Tibial artery (tissue), 4 donors: ENCODE data around the gene SDHAF2.
A peak's percentile ranks its signal among the peaks of the same experiment; 100 is the strongest.

ENCODE experiments used
- DNase-seq, 2 donors: peaks; one replicate each; pipeline ENCODE4 v3.0.0-alpha.2; 2019
- H3K27ac ChIP-seq, 2 donors: fragments of 200-600 bp; sonication (generic) in 1 of 2; 1 replicate in 1 of 2; 2 replicates in 1 of 2; pipeline ENCODE4 v1.5.1; 2018 to 2019; ENCODE audit warnings: mild to moderate bottlenecking in 1 of 2
- H3K27me3 ChIP-seq, 2 donors: fragments of 200-600 bp; sonication (generic) in 1 of 2; one replicate each; pipeline versions ENCODE4 v1.5.1 to v1.6.0; 2016 to 2019
- H3K36me3 ChIP-seq, 3 donors: fragments of 200-600 bp; sonication (generic) in 2 of 3; one replicate each; pipeline ENCODE4 v1.5.1; 2016 to 2019; ENCODE audit warnings: mild to moderate bottlenecking in 2 of 3
- H3K4me1 ChIP-seq, 4 donors: fragments of 200-600 bp; sonication (generic) in 2 of 4; 1 replicate in 3 of 4; 2 replicates in 1 of 4; pipeline ENCODE4 v1.5.1; 2016 to 2019
- H3K4me3 ChIP-seq, 2 donors: fragments of 200-600 bp; sonication (generic) in 1 of 2; 1 replicate in 1 of 2; 2 replicates in 1 of 2; pipeline ENCODE4 v1.5.1; 2018 to 2019; ENCODE audit warnings: mild to moderate bottlenecking in 2 of 2
- H3K9me3 ChIP-seq, 3 donors: fragments of 200-600 bp; sonication (generic) in 1 of 3; one replicate each; pipeline ENCODE4 v1.5.1; 2016 to 2019
- CTCF ChIP-seq, 2 experiments: fragments of 200-600 bp in 1 of 2; fragments of 450-650 bp in 1 of 2; IDR thresholded peaks; one replicate each; pipeline ENCODE4 v1.5.1; 2017 to 2019; ENCODE audit warnings: antibody characterized with exemption in 2 of 2, mild to moderate bottlenecking in 1 of 2, moderate library complexity in 1 of 2
- intact Hi-C: fragments of 100-400 bp; cut with DNase I; formaldehyde crosslinking; loops from one replicate; pipeline ENCODE4 v1.15.0; 2023; ENCODE audit warnings: low total_unique reads

The SDHAF2 gene

GRCh38 chr11:61392981-61393595 is 36.8 kb upstream of the SDHAF2 start:
- peaks cover 0 to 20% (median 14%) of the 10 kb centered on the region in 4 donors for H3K4me1 ChIP-seq
- peak overlapping the region; percentile 92 for H3K4me3 ChIP-seq
- H3K27ac ChIP-seq: peak overlapping the region; percentile 87 to 90
- intact Hi-C loops: no loop called here
- TF ChIP-seq CTCF (IDR thresholded peaks at IDR 0.05): no peak
- peaks cover 9 to 36% (median 21%) of the 10 kb centered on the region in 3 donors for H3K36me3 ChIP-seq
- H3K27me3 ChIP-seq: no peaks in the 10 kb centered on the region
- DNase-seq: no peak
- H3K9me3 ChIP-seq: no peaks in the 10 kb centered on the region

GRCh38 chr11:61401173-61401572 is 28.8 kb upstream of the SDHAF2 start:
- Histone ChIP-seq H3K36me3 (peaks cover 54 to 79% (median 57%) of the 10 kb centered on the region in 3 donors), H3K27ac (no peak overlapping the region), H3K4me3 (no peak overlapping the region), H3K4me1 (no peaks in the 10 kb centered on the region), H3K27me3 (no peaks in the 10 kb centered on the region), H3K9me3 (no peaks in the 10 kb centered on the region)
- no peak for TF ChIP-seq CTCF (IDR thresholded peaks at IDR 0.05)
- intact Hi-C loops: no loop called here
- DNase-seq: no peak

- Histone ChIP-seq H3K36me3 (peaks cover 57 to 79% (median 58%) of the 10 kb centered on the region in 3 donors), H3K4me3 (no peak overlapping the region), H3K27me3 (no peaks in the 10 kb centered on the region), H3K27ac (no peak overlapping the region), H3K4me1 (no peaks in the 10 kb centered on the region), H3K9me3 (no peaks in the 10 kb centered on the region)
- intact Hi-C loops: no loop called here
- no peak for DNase-seq
- no peak for TF ChIP-seq CTCF (IDR thresholded peaks at IDR 0.05)
Measured at GRCh38 chr11:61401573-61401972, 28.4 kb upstream of the SDHAF2 start.

- TF ChIP-seq CTCF (IDR thresholded peaks at IDR 0.05): no peak
- Histone ChIP-seq H3K27ac (no peak overlapping the region), H3K4me1 (no peaks in the 10 kb centered on the region), H3K4me3 (no peak overlapping the region), H3K27me3 (no peaks in the 10 kb centered on the region), H3K36me3 (peaks cover 64 to 81% (median 65%) of the 10 kb centered on the region in 3 donors), H3K9me3 (no peaks in the 10 kb centered on the region)
- DNase-seq: no peak
- intact Hi-C loops: no loop called here
Measured at GRCh38 chr11:61403658-61404057, 26.3 kb upstream of the SDHAF2 start.

- Histone ChIP-seq H3K27ac (no peak overlapping the region), H3K36me3 (peaks cover 65 to 81% (median 65%) of the 10 kb centered on the region in 3 donors)
- no peak for TF ChIP-seq CTCF (IDR thresholded peaks at IDR 0.05)
Measured at GRCh38 chr11:61404103-61404502, 25.8 kb upstream of the SDHAF2 start.

More at GRCh38 chr11:61404103-61404502, 25.8 kb upstream of the SDHAF2 start:
- intact Hi-C loops: no loop called here
- Histone ChIP-seq H3K27me3 (no peaks in the 10 kb centered on the region), H3K4me3 (no peak overlapping the region), H3K4me1 (no peaks in the 10 kb centered on the region), H3K9me3 (no peaks in the 10 kb centered on the region)
- DNase-seq: no peak
